ENCODE data around the gene SLC25A17. TPM values are rescaled to one million over a fixed set of nuclear protein-coding genes. Genes with fewer than 3 reads are reported as not detected.

SLC25A17 gene
- total and polyA plus RNA-seq, 12 donors, result 2.5 to 8.6 (median 4.0) TPM

GRCh38 chr22:40728731-40729189 lies 90.4 kb downstream of the SLC25A17 start:
- H3K4me1 ChIP-seq, result peaks cover 0 to 13% (median 5%) of the 10 kb centered on the region in 9 donors
- no peak overlapping the region for H3K4me3 ChIP-seq
- ATAC-seq, result no peak
- no peaks in the 10 kb centered on the region for H3K36me3 ChIP-seq
- intact Hi-C loops (cut with DNase I), result no loop called here
- no peaks in the 10 kb centered on the region for H3K27me3 ChIP-seq
- no peak for DNase-seq
- WGBS, 2 donors, result 54% methylated on average over 13 of the region's 13 CpGs
- TF ChIP-seq CTCF (IDR thresholded peaks at IDR 0.05), result no peak
- H3K27ac ChIP-seq, result peak overlapping the region in 1 of 10 donors; percentile 46
- H3K9me3 ChIP-seq, result no peaks in the 10 kb centered on the region

DNA sequence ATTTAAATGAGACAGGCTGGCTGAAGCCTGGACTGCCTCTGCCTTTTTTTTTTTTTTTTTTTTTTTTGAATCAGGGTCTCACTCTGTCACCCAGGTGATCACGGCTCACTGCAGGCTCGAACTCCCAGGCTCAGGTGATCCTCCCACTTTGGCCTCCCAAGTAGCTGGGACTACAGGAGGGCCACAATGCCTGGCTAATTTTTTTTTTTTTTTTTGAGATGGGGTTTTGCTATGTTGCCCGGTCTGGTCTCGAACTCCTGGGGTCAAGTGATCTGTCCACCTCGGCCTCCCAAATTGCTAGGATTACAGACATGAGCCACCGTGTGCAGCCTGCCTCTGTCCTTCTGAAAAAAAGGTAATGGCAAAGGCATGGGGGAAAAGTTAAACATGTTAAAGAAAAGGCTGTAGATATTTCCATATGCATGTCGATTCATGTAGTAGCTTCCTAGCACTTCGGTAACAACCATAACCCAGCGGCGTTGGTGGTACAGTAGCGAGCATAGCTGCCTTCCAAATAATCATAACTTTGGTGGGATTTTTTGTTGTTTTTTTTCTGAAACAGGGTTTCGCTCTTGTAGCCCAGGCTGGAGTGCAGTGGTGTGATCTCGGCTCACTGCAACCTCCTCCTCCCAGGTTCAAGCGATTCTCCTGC lies 91.1 kb downstream of the SLC25A17 start:
- intact Hi-C loops (cut with DNase I), result no loop called here

DNA sequence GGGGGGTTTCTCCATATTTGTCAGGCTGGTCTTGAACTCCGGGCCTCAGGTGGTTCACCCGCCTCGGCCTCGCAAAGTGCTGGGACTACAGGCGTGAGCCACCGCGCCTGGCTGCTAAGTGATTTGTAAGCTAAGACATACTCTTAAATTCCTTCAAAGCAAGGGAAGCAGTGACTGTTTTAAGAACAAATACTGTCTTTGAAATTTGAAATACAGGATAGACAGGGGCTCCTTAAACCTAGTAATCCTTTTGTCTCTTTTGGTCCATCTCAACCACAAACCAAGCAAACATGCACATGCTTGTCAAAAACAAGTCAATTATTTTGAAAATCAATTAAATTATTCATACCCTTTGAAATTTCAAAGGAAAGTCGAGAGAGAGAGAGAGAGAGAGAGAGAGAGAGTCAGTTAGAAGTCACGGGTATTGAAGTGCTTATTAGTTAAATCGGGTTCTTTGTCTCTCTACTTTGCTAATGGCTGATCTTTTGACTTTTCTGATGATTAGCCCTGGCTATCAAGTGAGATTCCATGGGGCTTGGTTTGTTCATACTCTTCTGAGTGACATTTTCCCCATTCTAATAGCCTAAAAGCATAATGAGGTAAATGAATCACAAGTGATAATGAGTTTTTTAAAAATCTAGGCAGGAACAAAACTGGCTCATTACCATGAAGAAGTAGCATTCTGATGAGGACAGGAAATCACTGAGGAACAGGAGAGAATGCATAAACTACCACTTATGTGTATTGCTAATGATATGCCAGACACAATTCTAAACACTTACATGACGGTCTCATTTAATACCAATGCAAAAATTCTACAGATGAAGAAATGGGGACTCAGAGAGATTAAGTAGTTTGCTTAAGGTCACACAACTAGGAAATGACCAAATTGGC lies 91.8 kb downstream of the SLC25A17 start:
- DNase-seq, result no peak
- no peaks in the 10 kb centered on the region for H3K9me3 ChIP-seq
- peaks cover 0 to 3% (median 0%) of the 10 kb centered on the region in 9 donors for H3K4me1 ChIP-seq
- no peak overlapping the region for H3K4me3 ChIP-seq
- no peak for ATAC-seq
- intact Hi-C loops (cut with DNase I), result no loop called here
- no peak overlapping the region for H3K27ac ChIP-seq
- no peaks in the 10 kb centered on the region for H3K36me3 ChIP-seq
- no peaks in the 10 kb centered on the region for H3K27me3 ChIP-seq
- 93% methylated on average over 11 of the region's 11 CpGs for WGBS, 2 donors
- TF ChIP-seq CTCF (IDR thresholded peaks at IDR 0.05), result no peak

More for the DNA sequence above, 91.1 kb downstream of the SLC25A17 start:
- 92 to 96% methylated on average over 14 of the region's 14 CpGs for WGBS, 2 donors
- peaks cover 0 to 11% (median 5%) of the 10 kb centered on the region in 9 donors for H3K4me1 ChIP-seq
- no peaks in the 10 kb centered on the region for H3K9me3 ChIP-seq
- no peak for TF ChIP-seq CTCF (IDR thresholded peaks at IDR 0.05)
- no peak for ATAC-seq
- H3K27ac ChIP-seq, result peak overlapping the region in 1 of 10 donors; percentile 46
- H3K27me3 ChIP-seq, result no peaks in the 10 kb centered on the region
- DNase-seq, result no peak
- H3K36me3 ChIP-seq, result no peaks in the 10 kb centered on the region
- H3K4me3 ChIP-seq, result no peak overlapping the region

- Histone ChIP-seq H3K27me3 (no peaks in the 10 kb centered on the region), H3K36me3 (no peaks in the 10 kb centered on the region), H3K27ac (no peak overlapping the region), H3K9me3 (no peaks in the 10 kb centered on the region), H3K4me1 (peaks cover 0 to 2% (median 0%) of the 10 kb centered on the region in 9 donors), H3K4me3 (no peak overlapping the region)
- intact Hi-C loops (cut with DNase I), result no loop called here
- 52 to 68% methylated on average over 3 to 4 of the region's 4 CpGs for WGBS, 2 donors
- ATAC-seq (peak in 1 of 8 donors; percentile 37), DNase-seq (no peak)
- TF ChIP-seq CTCF (IDR thresholded peaks at IDR 0.05), result no peak
These were observed 92.6 kb downstream of the SLC25A17 start for GRCh38 chr22:40726514-40726913.
